Hippocampal formation (tissue), 2 donors: ENCODE data around the gene ZNF407.

Experiments used
- DNase-seq, 2 donors: peaks; one replicate each; lab custom pipeline; 2025; lab: John Stamatoyannopoulos, UW

The ZNF407 gene

GRCh38 chr18:75010689-75011088, 413.0 kb downstream of the ZNF407 start:
- DNase-seq: no peak

- DNase-seq: no peak
These were observed 418.5 kb downstream of the ZNF407 start for GRCh38 chr18:75016025-75016717.

GRCh38 chr18:75023473-75023872, 425.8 kb downstream of the ZNF407 start:
- DNase-seq: no peak

GRCh38 chr18:75024871-75025270, 427.2 kb downstream of the ZNF407 start:
- DNase-seq: no peak

- DNase-seq: no peak
These were observed 427.9 kb downstream of the ZNF407 start for GRCh38 chr18:75025573-75025972.

- no peak for DNase-seq
These were observed 431.8 kb downstream of the ZNF407 start for GRCh38 chr18:75029481-75029880.

GRCh38 chr18:75031717-75032317, 434.1 kb downstream of the ZNF407 start:
- DNase-seq: no peak

GRCh38 chr18:75033516-75033915, 435.8 kb downstream of the ZNF407 start:
- DNase-seq: no peak

- no peak for DNase-seq
These were observed 437.3 kb downstream of the ZNF407 start for GRCh38 chr18:75034937-75035336.

GRCh38 chr18:75035928-75036327, 438.3 kb downstream of the ZNF407 start:
- no peak for DNase-seq

GRCh38 chr18:75036917-75037688, 439.4 kb downstream of the ZNF407 start:
- no peak for DNase-seq

GRCh38 chr18:75037689-75037955, 440.0 kb downstream of the ZNF407 start:
- no peak for DNase-seq

- DNase-seq: no peak
These were observed 443.9 kb downstream of the ZNF407 start for GRCh38 chr18:75041586-75041985.

GRCh38 chr18:75043478-75043877, 445.8 kb downstream of the ZNF407 start:
- no peak for DNase-seq

GRCh38 chr18:75044296-75044695, 446.6 kb downstream of the ZNF407 start:
- no peak for DNase-seq

GRCh38 chr18:75044791-75045190, 447.1 kb downstream of the ZNF407 start:
- DNase-seq: no peak

GRCh38 chr18:75045272-75045671, 447.6 kb downstream of the ZNF407 start:
- DNase-seq: peak in 1 of 2 donors; percentile 18

GRCh38 chr18:75047240-75047961, 449.7 kb downstream of the ZNF407 start:
- no peak for DNase-seq

- no peak for DNase-seq
These were observed 451.2 kb downstream of the ZNF407 start for GRCh38 chr18:75048776-75049454.

GRCh38 chr18:75049455-75049789, 451.8 kb downstream of the ZNF407 start:
- DNase-seq: no peak

- no peak for DNase-seq
These were observed 454.1 kb downstream of the ZNF407 start for GRCh38 chr18:75051757-75052156.

- DNase-seq: no peak
These were observed 454.8 kb downstream of the ZNF407 start for GRCh38 chr18:75052475-75052874.
